ENCODE measurements around the gene ST6GALNAC6.
"Not testable (repeated sequence)": the region's sequence is repeated elsewhere in the genome, so short reads cannot be mapped to it uniquely, and the experiment has no call there.

Gene ST6GALNAC6

GRCh38 chr9:127852829-127853228, 46.6 kb downstream of the ST6GALNAC6 start:
- DNase-seq = no peak

- DNase-seq = no peak
Observed at GRCh38 chr9:127850286-127850830, 49.0 kb downstream of the ST6GALNAC6 start.

GRCh38 chr9:127848756-127849504, 50.5 kb downstream of the ST6GALNAC6 start:
- DNase-seq = no peak

GRCh38 chr9:127847833-127848755, 51.3 kb downstream of the ST6GALNAC6 start:
- no peak for DNase-seq

GRCh38 chr9:127847178-127847510, 52.3 kb downstream of the ST6GALNAC6 start:
- no peak for DNase-seq

GRCh38 chr9:127846443-127847177, 52.8 kb downstream of the ST6GALNAC6 start:
- no peak for DNase-seq

GRCh38 chr9:127845619-127846018, 53.8 kb downstream of the ST6GALNAC6 start:
- not testable (repeated sequence) for DNase-seq

GRCh38 chr9:127844821-127845359, 54.5 kb downstream of the ST6GALNAC6 start:
- no peak for DNase-seq

GRCh38 chr9:127841087-127841835, 58.1 kb downstream of the ST6GALNAC6 start:
- DNase-seq = no peak

- DNase-seq = no peak
Observed at GRCh38 chr9:127838375-127839078, 60.9 kb downstream of the ST6GALNAC6 start.

GRCh38 chr9:127837346-127837745, 62.1 kb downstream of the ST6GALNAC6 start:
- no peak for DNase-seq

- DNase-seq = not testable (repeated sequence)
Observed at GRCh38 chr9:127836561-127836960, 62.8 kb downstream of the ST6GALNAC6 start.

GRCh38 chr9:127835991-127836516, 63.3 kb downstream of the ST6GALNAC6 start:
- no peak for DNase-seq

Measured in activated CD4-positive, alpha-beta T cell treated with anti-CD3 and anti-CD28 coated beads, Interleukin-10, Interleukin-2, amounts not matched to agents 100 ng/mL and 50 ng/mL, durations not matched to agents 16 hours and 8 hours (primary cell).